GM23338 (cell line): ENCODE measurements around the gene CWC15. TPM values are rescaled to one million over a fixed set of nuclear protein-coding genes. Genes with fewer than 3 reads are reported as not detected.

Experiments
- ATAC-seq: fragments of 200-7000 bp; cut with Tn5 transposase; 3 replicates; pipeline ENCODE4 v1.9.1; 2020
- DNase-seq: peaks from one replicate; pipeline ENCODE4 v3.0.0-alpha.2; 2015; ENCODE audit warnings: low spot score
- H2AFZ ChIP-seq: fragments of 200-600 bp; sonication (generic); 2 replicates; pipeline ENCODE4 v1.8.0; 2016; ENCODE audit warnings: antibody characterized with exemption, mild to moderate bottlenecking, moderate library complexity
- H3F3A ChIP-seq: fragments of 200-600 bp; sonication (generic); replicated peaks from 2 replicates; pipeline ENCODE4 v1.8.0; 2017; ENCODE audit warnings: antibody characterized with exemption, mixed run types, low read depth
- H3K27ac ChIP-seq: fragments of 200-600 bp; sonication (generic); 2 replicates; pipeline ENCODE4 v1.6.1; 2016; ENCODE audit warnings: low read depth
- H3K27me3 ChIP-seq: fragments of 200-600 bp; sonication (generic); 2 replicates; pipeline ENCODE4 v1.8.0; 2016; ENCODE audit warnings: mild to moderate bottlenecking, mixed run types, moderate library complexity; ENCODE audit not compliant: insufficient read depth
- H3K36me3 ChIP-seq: fragments of 200-600 bp; sonication (generic); 2 replicates; pipeline ENCODE4 v1.8.0; 2016; ENCODE audit warnings: mild to moderate bottlenecking; ENCODE audit not compliant: insufficient read depth
- H3K4me1 ChIP-seq: fragments of 200-600 bp; sonication (generic); 2 replicates; pipeline ENCODE4 v1.8.0; 2016; ENCODE audit warnings: mild to moderate bottlenecking, moderate library complexity; ENCODE audit not compliant: insufficient read depth
- H3K4me2 ChIP-seq: fragments of 200-600 bp; sonication (generic); 2 replicates; pipeline ENCODE4 v1.7.1; 2017; ENCODE audit warnings: mixed run types
- H3K4me3 ChIP-seq: fragments of 200-600 bp; sonication (generic); 2 replicates; pipeline ENCODE4 v1.6.1; 2016; ENCODE audit warnings: mixed run types
- H3K79me2 ChIP-seq: fragments of 200-600 bp; sonication (generic); replicated peaks from 2 replicates; pipeline ENCODE4 v1.8.0; 2017; ENCODE audit warnings: mild to moderate bottlenecking; ENCODE audit not compliant: insufficient read depth
- H3K9me2 ChIP-seq: fragments of 200-600 bp; sonication (generic); 2 replicates; pipeline ENCODE4 v1.8.0; 2017; ENCODE audit not compliant: insufficient read depth
- H4K20me1 ChIP-seq: fragments of 200-600 bp; sonication (generic); replicated peaks from 2 replicates; pipeline ENCODE4 v1.8.0; 2017; ENCODE audit warnings: mild to moderate bottlenecking; ENCODE audit not compliant: insufficient read depth
- H3K27ac Mint-ChIP-seq: 2 replicates; pipeline ENCODE4 v1.8.0; 2020; ENCODE audit warnings: inconsistent platforms, mild to moderate bottlenecking, moderate library complexity, mixed read lengths
- H3K27me3 Mint-ChIP-seq: 3 replicates; pipeline ENCODE4 v1.8.0; 2022; ENCODE audit warnings: low read depth, mild to moderate bottlenecking, moderate library complexity, mixed read lengths, inconsistent platforms; ENCODE audit not compliant: insufficient read depth, poor library complexity
- H3K36me3 Mint-ChIP-seq: 3 replicates; pipeline ENCODE4 v1.8.0; 2021; ENCODE audit warnings: low read depth, mild to moderate bottlenecking, inconsistent platforms, moderate library complexity, mixed read lengths
- H3K4me1 Mint-ChIP-seq: 3 replicates; pipeline ENCODE4 v1.8.0; 2020; ENCODE audit warnings: mild to moderate bottlenecking, inconsistent platforms, mixed read lengths
- H3K4me3 Mint-ChIP-seq: 3 replicates; pipeline ENCODE4 v1.8.0; 2021; ENCODE audit warnings: moderate library complexity, mild to moderate bottlenecking, inconsistent platforms, mixed read lengths
- H3K9me3 Mint-ChIP-seq: 3 replicates; pipeline ENCODE4 v1.8.0; 2020; ENCODE audit warnings: moderate library complexity, mild to moderate bottlenecking, inconsistent platforms, mixed read lengths
- CREB1 ChIP-seq: fragments of 250-450 bp; sonication (Bioruptor Pico); IDR thresholded peaks from 2 replicates; pipeline ENCODE4 v1.5.0; 2020; ENCODE audit warnings: low read depth, mild to moderate bottlenecking, moderate library complexity
- EZH2 ChIP-seq: fragments of 200-600 bp; sonication (generic); IDR thresholded peaks from one replicate; pipeline ENCODE4 v1.8.0; 2017; ENCODE audit warnings: antibody characterized with exemption, mild to moderate bottlenecking, low read depth; ENCODE audit not compliant: unreplicated experiment
- EZH2phosphoT487 ChIP-seq: fragments of 200-600 bp; sonication (generic); IDR thresholded peaks from one replicate; pipeline ENCODE4 v1.8.1; 2018; ENCODE audit warnings: antibody characterized with exemption; ENCODE audit not compliant: unreplicated experiment
- JUNB ChIP-seq: IDR thresholded peaks from one replicate; pipeline ENCODE4 v1.6.1; 2016; ENCODE audit warnings: antibody characterized with exemption; ENCODE audit not compliant: unreplicated experiment
- NANOG ChIP-seq: IDR thresholded peaks from 2 replicates; pipeline ENCODE4 v1.6.1; 2016; ENCODE audit warnings: antibody characterized with exemption, borderline replicate concordance
- POLR2AphosphoS5 ChIP-seq: IDR thresholded peaks from 2 replicates; pipeline ENCODE4 v1.6.1; 2016; ENCODE audit warnings: antibody characterized with exemption, low read depth
- STAT1 ChIP-seq: IDR thresholded peaks from one replicate; pipeline ENCODE4 v1.6.1; 2016; ENCODE audit warnings: antibody characterized with exemption; ENCODE audit not compliant: unreplicated experiment
- ZNF114 ChIP-seq: fragments of 250-450 bp; sonication (Bioruptor Pico); IDR thresholded peaks from 2 replicates; pipeline ENCODE4 v1.5.0; 2020; ENCODE audit warnings: mild to moderate bottlenecking, moderate library complexity
- ZNF331 ChIP-seq: fragments of 250-450 bp; sonication (Bioruptor Pico); IDR thresholded peaks from 2 replicates; pipeline ENCODE4 v1.5.0; 2020; ENCODE audit warnings: low read depth, mild to moderate bottlenecking, moderate library complexity
- polyA plus RNA-seq: library from polyadenylated mRNA; unstranded; fragments of >200 nt; fragmentation: Nextera tagmentation; extraction: Ambion mirVana; gene quantifications from 2 replicates; pipeline ENCODE4 v1.2.1, GENCODE V29; 2016
- total RNA-seq: library from RNA; depleted of rRNA; stranded (reverse); fragments of >200 nt; shearing (Covaris generic); gene quantifications from 2 replicates; pipeline ENCODE4 v1.2.3, GENCODE V29; 2014
- TF ChIP-seq, protein P1 (sequence below): fragments of 250-450 bp; sonication (Bioruptor Pico); IDR thresholded peaks from 2 replicates; pipeline ENCODE4 v1.5.0; 2020; ENCODE audit warnings: mild to moderate bottlenecking, moderate library complexity
- TF ChIP-seq, protein P2 (sequence below), 2 experiments: fragments of 200-600 bp in 1 of 2; sonication (generic) in 1 of 2; conservative IDR thresholded peaks; 2 replicates each; pipeline versions ENCODE4 v1.5.1 to v1.6.1; 2016 to 2017; ENCODE audit warnings: antibody characterized with exemption in 2 of 2, low read depth in 2 of 2, mild to moderate bottlenecking in 2 of 2, moderate library complexity in 1 of 2
- TF ChIP-seq, protein P3 (sequence below): IDR thresholded peaks from one replicate; pipeline ENCODE4 v1.6.1; 2018; ENCODE audit warnings: antibody characterized with exemption; ENCODE audit not compliant: unreplicated experiment
- TF ChIP-seq, protein P4 (sequence below): IDR thresholded peaks from 2 replicates; pipeline ENCODE4 v1.6.1; 2016; ENCODE audit warnings: antibody characterized with exemption

The CWC15 gene
- total and polyA plus RNA-seq, 2 experiments from 2014 or later = 31.9 to 168 TPM

DNA sequence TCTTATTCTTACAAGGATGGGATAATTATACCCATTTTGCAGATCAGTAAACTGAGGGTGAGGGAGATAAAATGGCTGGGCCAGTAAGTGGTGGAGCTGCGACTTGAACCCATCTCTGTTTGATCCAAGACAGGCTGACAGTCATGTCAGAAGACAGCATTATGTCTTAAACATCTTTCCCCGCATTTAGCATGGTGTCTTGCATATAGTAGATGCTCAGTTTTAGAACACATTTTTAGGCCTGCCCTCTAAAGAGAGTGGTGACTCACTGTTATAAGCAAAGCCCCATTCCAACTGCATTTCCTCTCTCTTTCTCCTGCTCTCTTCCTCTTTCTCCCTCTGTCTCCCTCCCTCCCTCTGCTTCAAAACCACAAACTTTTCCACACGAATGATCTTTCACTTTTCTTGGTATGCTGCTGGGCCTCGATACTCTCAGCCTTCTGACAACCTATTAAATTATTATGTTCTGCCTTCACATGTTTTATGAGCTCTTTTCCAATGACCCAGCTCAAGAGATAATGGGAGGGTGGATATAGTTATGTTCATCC is 25.2 kb downstream of the CWC15 start:
- no peaks in the 10 kb centered on the region; the same call in 2 of the 3 replicates for H3K36me3 Mint-ChIP-seq
- H3K4me1 Mint-ChIP-seq = peaks cover 6% of the 10 kb centered on the region; the same call in 2 of the 3 replicates
- Histone ChIP-seq H3K4me3 (no peak overlapping the region), H3K79me2 (no peaks in the 10 kb centered on the region), H4K20me1 (no peaks in the 10 kb centered on the region), H3K9me2 (no peaks in the 10 kb centered on the region), H3K4me2 (no peak overlapping the region), H3F3A (no peaks in the 10 kb centered on the region), H3K4me1 (peaks cover 12% of the 10 kb centered on the region), H3K27me3 (no peaks in the 10 kb centered on the region), H3K36me3 (no peaks in the 10 kb centered on the region), H2AFZ (no peak overlapping the region), H3K27ac (no peak overlapping the region)
- peaks cover 2% of the 10 kb centered on the region for H3K27me3 Mint-ChIP-seq
- H3K9me3 Mint-ChIP-seq = peaks cover 3% of the 10 kb centered on the region; the same call in 2 of the 3 replicates
- ATAC-seq = no peak
- no peak for TF ChIP-seq EZH2phosphoT487
- TF ChIP-seq, protein P1, sequence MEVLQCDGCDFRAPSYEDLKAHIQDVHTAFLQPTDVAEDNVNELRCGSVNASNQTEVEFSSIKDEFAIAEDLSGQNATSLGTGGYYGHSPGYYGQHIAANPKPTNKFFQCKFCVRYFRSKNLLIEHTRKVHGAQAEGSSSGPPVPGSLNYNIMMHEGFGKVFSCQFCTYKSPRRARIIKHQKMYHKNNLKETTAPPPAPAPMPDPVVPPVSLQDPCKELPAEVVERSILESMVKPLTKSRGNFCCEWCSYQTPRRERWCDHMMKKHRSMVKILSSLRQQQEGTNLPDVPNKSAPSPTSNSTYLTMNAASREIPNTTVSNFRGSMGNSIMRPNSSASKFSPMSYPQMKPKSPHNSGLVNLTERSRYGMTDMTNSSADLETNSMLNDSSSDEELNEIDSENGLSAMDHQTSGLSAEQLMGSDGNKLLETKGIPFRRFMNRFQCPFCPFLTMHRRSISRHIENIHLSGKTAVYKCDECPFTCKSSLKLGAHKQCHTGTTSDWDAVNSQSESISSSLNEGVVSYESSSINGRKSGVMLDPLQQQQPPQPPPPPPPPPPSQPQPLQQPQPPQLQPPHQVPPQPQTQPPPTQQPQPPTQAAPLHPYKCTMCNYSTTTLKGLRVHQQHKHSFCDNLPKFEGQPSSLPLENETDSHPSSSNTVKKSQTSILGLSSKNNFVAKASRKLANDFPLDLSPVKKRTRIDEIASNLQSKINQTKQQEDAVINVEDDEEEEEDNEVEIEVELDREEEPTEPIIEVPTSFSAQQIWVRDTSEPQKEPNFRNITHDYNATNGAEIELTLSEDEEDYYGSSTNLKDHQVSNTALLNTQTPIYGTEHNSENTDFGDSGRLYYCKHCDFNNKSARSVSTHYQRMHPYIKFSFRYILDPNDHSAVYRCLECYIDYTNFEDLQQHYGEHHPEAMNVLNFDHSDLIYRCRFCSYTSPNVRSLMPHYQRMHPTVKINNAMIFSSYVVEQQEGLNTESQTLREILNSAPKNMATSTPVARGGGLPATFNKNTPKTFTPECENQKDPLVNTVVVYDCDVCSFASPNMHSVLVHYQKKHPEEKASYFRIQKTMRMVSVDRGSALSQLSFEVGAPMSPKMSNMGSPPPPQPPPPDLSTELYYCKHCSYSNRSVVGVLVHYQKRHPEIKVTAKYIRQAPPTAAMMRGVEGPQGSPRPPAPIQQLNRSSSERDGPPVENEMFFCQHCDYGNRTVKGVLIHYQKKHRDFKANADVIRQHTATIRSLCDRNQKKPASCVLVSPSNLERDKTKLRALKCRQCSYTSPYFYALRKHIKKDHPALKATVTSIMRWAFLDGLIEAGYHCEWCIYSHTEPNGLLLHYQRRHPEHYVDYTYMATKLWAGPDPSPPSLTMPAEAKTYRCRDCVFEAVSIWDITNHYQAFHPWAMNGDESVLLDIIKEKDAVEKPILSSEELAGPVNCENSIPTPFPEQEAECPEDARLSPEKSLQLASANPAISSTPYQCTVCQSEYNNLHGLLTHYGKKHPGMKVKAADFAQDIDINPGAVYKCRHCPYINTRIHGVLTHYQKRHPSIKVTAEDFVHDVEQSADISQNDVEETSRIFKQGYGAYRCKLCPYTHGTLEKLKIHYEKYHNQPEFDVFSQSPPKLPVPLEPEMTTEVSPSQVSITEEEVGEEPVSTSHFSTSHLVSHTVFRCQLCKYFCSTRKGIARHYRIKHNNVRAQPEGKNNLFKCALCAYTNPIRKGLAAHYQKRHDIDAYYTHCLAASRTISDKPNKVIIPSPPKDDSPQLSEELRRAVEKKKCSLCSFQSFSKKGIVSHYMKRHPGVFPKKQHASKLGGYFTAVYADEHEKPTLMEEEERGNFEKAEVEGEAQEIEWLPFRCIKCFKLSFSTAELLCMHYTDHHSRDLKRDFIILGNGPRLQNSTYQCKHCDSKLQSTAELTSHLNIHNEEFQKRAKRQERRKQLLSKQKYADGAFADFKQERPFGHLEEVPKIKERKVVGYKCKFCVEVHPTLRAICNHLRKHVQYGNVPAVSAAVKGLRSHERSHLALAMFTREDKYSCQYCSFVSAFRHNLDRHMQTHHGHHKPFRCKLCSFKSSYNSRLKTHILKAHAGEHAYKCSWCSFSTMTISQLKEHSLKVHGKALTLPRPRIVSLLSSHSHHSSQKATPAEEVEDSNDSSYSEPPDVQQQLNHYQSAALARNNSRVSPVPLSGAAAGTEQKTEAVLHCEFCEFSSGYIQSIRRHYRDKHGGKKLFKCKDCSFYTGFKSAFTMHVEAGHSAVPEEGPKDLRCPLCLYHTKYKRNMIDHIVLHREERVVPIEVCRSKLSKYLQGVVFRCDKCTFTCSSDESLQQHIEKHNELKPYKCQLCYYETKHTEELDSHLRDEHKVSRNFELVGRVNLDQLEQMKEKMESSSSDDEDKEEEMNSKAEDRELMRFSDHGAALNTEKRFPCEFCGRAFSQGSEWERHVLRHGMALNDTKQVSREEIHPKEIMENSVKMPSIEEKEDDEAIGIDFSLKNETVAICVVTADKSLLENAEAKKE = no peak
- TF ChIP-seq, protein P2, sequence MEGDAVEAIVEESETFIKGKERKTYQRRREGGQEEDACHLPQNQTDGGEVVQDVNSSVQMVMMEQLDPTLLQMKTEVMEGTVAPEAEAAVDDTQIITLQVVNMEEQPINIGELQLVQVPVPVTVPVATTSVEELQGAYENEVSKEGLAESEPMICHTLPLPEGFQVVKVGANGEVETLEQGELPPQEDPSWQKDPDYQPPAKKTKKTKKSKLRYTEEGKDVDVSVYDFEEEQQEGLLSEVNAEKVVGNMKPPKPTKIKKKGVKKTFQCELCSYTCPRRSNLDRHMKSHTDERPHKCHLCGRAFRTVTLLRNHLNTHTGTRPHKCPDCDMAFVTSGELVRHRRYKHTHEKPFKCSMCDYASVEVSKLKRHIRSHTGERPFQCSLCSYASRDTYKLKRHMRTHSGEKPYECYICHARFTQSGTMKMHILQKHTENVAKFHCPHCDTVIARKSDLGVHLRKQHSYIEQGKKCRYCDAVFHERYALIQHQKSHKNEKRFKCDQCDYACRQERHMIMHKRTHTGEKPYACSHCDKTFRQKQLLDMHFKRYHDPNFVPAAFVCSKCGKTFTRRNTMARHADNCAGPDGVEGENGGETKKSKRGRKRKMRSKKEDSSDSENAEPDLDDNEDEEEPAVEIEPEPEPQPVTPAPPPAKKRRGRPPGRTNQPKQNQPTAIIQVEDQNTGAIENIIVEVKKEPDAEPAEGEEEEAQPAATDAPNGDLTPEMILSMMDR (conservative IDR thresholded peaks at IDR 0.05; ENCODE audit: low read depth in 2 of 2) = no peak
- no peak for TF ChIP-seq NANOG
- TF ChIP-seq POLR2AphosphoS5 = no peak
- TF ChIP-seq, protein P3, sequence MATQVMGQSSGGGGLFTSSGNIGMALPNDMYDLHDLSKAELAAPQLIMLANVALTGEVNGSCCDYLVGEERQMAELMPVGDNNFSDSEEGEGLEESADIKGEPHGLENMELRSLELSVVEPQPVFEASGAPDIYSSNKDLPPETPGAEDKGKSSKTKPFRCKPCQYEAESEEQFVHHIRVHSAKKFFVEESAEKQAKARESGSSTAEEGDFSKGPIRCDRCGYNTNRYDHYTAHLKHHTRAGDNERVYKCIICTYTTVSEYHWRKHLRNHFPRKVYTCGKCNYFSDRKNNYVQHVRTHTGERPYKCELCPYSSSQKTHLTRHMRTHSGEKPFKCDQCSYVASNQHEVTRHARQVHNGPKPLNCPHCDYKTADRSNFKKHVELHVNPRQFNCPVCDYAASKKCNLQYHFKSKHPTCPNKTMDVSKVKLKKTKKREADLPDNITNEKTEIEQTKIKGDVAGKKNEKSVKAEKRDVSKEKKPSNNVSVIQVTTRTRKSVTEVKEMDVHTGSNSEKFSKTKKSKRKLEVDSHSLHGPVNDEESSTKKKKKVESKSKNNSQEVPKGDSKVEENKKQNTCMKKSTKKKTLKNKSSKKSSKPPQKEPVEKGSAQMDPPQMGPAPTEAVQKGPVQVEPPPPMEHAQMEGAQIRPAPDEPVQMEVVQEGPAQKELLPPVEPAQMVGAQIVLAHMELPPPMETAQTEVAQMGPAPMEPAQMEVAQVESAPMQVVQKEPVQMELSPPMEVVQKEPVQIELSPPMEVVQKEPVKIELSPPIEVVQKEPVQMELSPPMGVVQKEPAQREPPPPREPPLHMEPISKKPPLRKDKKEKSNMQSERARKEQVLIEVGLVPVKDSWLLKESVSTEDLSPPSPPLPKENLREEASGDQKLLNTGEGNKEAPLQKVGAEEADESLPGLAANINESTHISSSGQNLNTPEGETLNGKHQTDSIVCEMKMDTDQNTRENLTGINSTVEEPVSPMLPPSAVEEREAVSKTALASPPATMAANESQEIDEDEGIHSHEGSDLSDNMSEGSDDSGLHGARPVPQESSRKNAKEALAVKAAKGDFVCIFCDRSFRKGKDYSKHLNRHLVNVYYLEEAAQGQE = no peak
- no peak for TF ChIP-seq CREB1 (CRISPR knock-in tag)
- no peak for TF ChIP-seq STAT1
- TF ChIP-seq JUNB = no peak
- TF ChIP-seq EZH2 = no peak
- no peak for TF ChIP-seq ZNF114 (CRISPR knock-in tag)
- TF ChIP-seq, protein P4, sequence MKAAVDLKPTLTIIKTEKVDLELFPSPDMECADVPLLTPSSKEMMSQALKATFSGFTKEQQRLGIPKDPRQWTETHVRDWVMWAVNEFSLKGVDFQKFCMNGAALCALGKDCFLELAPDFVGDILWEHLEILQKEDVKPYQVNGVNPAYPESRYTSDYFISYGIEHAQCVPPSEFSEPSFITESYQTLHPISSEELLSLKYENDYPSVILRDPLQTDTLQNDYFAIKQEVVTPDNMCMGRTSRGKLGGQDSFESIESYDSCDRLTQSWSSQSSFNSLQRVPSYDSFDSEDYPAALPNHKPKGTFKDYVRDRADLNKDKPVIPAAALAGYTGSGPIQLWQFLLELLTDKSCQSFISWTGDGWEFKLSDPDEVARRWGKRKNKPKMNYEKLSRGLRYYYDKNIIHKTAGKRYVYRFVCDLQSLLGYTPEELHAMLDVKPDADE = no peak
- no peak for TF ChIP-seq ZNF331 (CRISPR knock-in tag)
- H3K27ac Mint-ChIP-seq = no peak overlapping the region
- no peak overlapping the region for H3K4me3 Mint-ChIP-seq
- no peak for DNase-seq
